Measurements from ENCODE around the gene C3orf52. TPM values are rescaled to one million over a fixed set of nuclear protein-coding genes. Genes with fewer than 3 reads are reported as not detected.

C3orf52 gene
- total and polyA plus RNA-seq, 10 of the 15 experiments (the other 5 are each of a cell fraction or from before 2014, with no cell fraction given), result 0.15 to 1.9 (median 0.73) TPM

GRCh38 chr3:112136046-112136445, 49.9 kb downstream of the C3orf52 start (continued):
- TF ChIP-seq ZNF687 (IDR thresholded peaks at IDR 0.05), result peak; percentile 81; the same call in 1 of the 2 replicates
- no peak for TF ChIP-seq BCLAF1 (IDR thresholded peaks at IDR 0.05)
- TF ChIP-seq HCFC1 (IDR thresholded peaks at IDR 0.05; ENCODE audit: low read length), result no peak
